A673 (cell line): ENCODE results near the gene OBI1.

Source experiments
- EZH2 ChIP-seq: fragments of 200-600 bp; sonication (generic); IDR thresholded peaks from 2 replicates; pipeline ENCODE4 v1.6.1; 2017; ENCODE audit warnings: borderline replicate concordance, low read depth, mild to moderate bottlenecking, mixed read lengths, antibody characterized with exemption, low read length; ENCODE audit not compliant: poor library complexity, severe bottlenecking
- TF ChIP-seq, protein P1 (sequence below): fragments of 300-800, 200-600 bp; sonication (generic); conservative IDR thresholded peaks from 2 replicates; pipeline ENCODE4 v1.5.1; 2017; ENCODE audit warnings: low read depth, mild to moderate bottlenecking, antibody characterized with exemption, low read length, moderate library complexity, mixed read lengths

DNA sequence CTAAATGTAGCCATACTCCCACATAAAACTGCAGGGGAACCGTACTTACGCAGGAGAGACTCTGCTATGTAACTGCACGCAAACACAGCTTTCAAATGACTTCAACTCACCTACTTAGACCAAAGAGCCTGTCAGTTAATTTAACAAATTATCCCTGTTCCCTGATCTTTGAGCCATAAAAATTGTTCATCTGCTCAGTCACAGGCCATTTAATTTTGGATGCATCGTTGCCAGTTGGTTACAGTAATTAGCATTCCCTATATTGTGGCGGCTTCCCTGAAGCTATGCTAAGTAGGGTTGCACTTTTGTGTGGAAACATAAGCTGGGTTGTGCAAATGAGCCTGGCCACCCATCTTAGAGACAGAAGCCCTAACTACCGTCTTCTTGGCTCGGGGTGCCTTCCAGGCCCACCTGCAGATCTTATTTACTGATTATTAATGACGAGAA is 21.2 kb upstream of the OBI1 start:
- TF ChIP-seq, protein P1, sequence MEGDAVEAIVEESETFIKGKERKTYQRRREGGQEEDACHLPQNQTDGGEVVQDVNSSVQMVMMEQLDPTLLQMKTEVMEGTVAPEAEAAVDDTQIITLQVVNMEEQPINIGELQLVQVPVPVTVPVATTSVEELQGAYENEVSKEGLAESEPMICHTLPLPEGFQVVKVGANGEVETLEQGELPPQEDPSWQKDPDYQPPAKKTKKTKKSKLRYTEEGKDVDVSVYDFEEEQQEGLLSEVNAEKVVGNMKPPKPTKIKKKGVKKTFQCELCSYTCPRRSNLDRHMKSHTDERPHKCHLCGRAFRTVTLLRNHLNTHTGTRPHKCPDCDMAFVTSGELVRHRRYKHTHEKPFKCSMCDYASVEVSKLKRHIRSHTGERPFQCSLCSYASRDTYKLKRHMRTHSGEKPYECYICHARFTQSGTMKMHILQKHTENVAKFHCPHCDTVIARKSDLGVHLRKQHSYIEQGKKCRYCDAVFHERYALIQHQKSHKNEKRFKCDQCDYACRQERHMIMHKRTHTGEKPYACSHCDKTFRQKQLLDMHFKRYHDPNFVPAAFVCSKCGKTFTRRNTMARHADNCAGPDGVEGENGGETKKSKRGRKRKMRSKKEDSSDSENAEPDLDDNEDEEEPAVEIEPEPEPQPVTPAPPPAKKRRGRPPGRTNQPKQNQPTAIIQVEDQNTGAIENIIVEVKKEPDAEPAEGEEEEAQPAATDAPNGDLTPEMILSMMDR: no peak
- no peak for TF ChIP-seq EZH2
